ENCODE measurements around the gene EXOC6B. TPM values are rescaled to one million over a fixed set of nuclear protein-coding genes. Genes with fewer than 3 reads are reported as not detected.

The EXOC6B gene
- total and polyA plus RNA-seq, 2 of the 8 experiments (the other 6 are each of a cell fraction or from before 2014, with no cell fraction given): 13.5 to 33.0 TPM

GRCh38 chr2:72512376-72512775 is 313.5 kb downstream of the EXOC6B start:
- H3K4me2 ChIP-seq (ENCODE audit: insufficient read depth in 1 of 2, low read depth in 2 of 2, low read length in 2 of 2): no peak overlapping the region
- no peaks in the 10 kb centered on the region for H4K20me1 ChIP-seq (replicated peaks in 1 of 2; ENCODE audit: control insufficient read depth in 1 of 2, insufficient read depth in 2 of 2, low read length in 2 of 2)
- H3K23me2 ChIP-seq (ENCODE audit: low read depth, low read length): no peaks in the 10 kb centered on the region
- H2BK20ac ChIP-seq (ENCODE audit: low read length): no peak overlapping the region
- H2BK12ac ChIP-seq (ENCODE audit: low read depth, low read length): no peak overlapping the region
- FAIRE-seq (no peak), DNase-seq (ENCODE audit: low read depth in 1 of 2, low spot score in 2 of 2) (no peak)
- no peak overlapping the region for H2BK15ac ChIP-seq (ENCODE audit: low read length)
- H3K4ac ChIP-seq (replicated peaks; ENCODE audit: insufficient read length, low read depth, low read length): no peak overlapping the region
- H3K27me3 ChIP-seq (replicated peaks in 1 of 4; ENCODE audit: control insufficient read depth in 3 of 4, extremely low read depth in 1 of 4, insufficient read depth in 3 of 4, low read length in 3 of 4): no peaks in the 10 kb centered on the region
- ChIA-PET POLR2A (ENCODE audit: partially characterized antibody) (no interaction called here), CTCF (ENCODE audit: partially characterized antibody) (no interaction called here)
- no peaks in the 10 kb centered on the region for H3K79me2 ChIP-seq (ENCODE audit: control insufficient read depth in 1 of 2, insufficient read depth in 2 of 2, low read length in 2 of 2)
- no peak overlapping the region for H3K4me3 ChIP-seq (ENCODE audit: extremely low read depth in 1 of 4, insufficient read depth in 2 of 4, low read depth in 3 of 4, low read length in 4 of 4)
- no peak overlapping the region for H4K5ac ChIP-seq (ENCODE audit: insufficient read length, low read depth, low read length)
- TF ChIP-seq TBP (IDR thresholded peaks at IDR 0.05; ENCODE audit: low read depth, low read length): no peak
- no peak for TF ChIP-seq SUZ12 (IDR thresholded peaks at IDR 0.05; ENCODE audit: low read length)
- no peak for TF ChIP-seq POLR2AphosphoS5 (IDR thresholded peaks at IDR 0.05; ENCODE audit: low read depth, low read length)
- TF ChIP-seq CBX5 (IDR thresholded peaks at IDR 0.05; ENCODE audit: low read depth, low read length): no peak
- TF ChIP-seq NANOG (IDR thresholded peaks at IDR 0.05; ENCODE audit: insufficient read depth, low read depth, low read length, poor library complexity, severe bottlenecking): no peak
- TF ChIP-seq PHF8 (conservative IDR thresholded peaks at IDR 0.05; ENCODE audit: low read depth, low read length): no peak
- no peak for TF ChIP-seq FOSL1 (IDR thresholded peaks at IDR 0.05; ENCODE audit: insufficient read depth, low read depth, low read length)
- TF ChIP-seq KDM5A (IDR thresholded peaks at IDR 0.05; ENCODE audit: low read length): no peak
- no peak for TF ChIP-seq BRCA1 (IDR thresholded peaks at IDR 0.05; ENCODE audit: low read depth, low read length)
- TF ChIP-seq HDAC2 (IDR thresholded peaks at IDR 0.05; ENCODE audit: borderline replicate concordance in 1 of 2, low read depth in 2 of 2, low read length in 2 of 2): no peak
- H3K27ac ChIP-seq (ENCODE audit: low read depth, low read length): no peak overlapping the region
- H3K14ac ChIP-seq (ENCODE audit: insufficient read length): no peak overlapping the region
- no peaks in the 10 kb centered on the region for H3K4me1 ChIP-seq (replicated peaks in 1 of 4; ENCODE audit: control insufficient read depth in 3 of 4, insufficient read depth in 4 of 4, low read length in 3 of 4)
- no peak overlapping the region for H4K8ac ChIP-seq (ENCODE audit: extremely low read depth, insufficient read depth, low read length)
- H3K36me3 ChIP-seq (ENCODE audit: control insufficient read depth in 2 of 4, insufficient read depth in 4 of 4, low read length in 3 of 4): no peaks in the 10 kb centered on the region
- H2BK5ac ChIP-seq (ENCODE audit: low read depth, low read length): no peak overlapping the region
- H3K9me3 ChIP-seq (ENCODE audit: insufficient read depth in 2 of 2, low read depth in 1 of 2, low read length in 1 of 2): no peaks in the 10 kb centered on the region
- H3K79me1 ChIP-seq (ENCODE audit: low read depth, low read length): no peaks in the 10 kb centered on the region
- no peak overlapping the region for H3K9ac ChIP-seq (replicated peaks in 1 of 4; ENCODE audit: extremely low read depth in 1 of 4, low read depth in 3 of 4, low read length in 3 of 4)
- H3K23ac ChIP-seq (ENCODE audit: insufficient read length): no peak overlapping the region
- H3K18ac ChIP-seq (ENCODE audit: extremely low read depth, low read length): no peak overlapping the region
- H2AK5ac ChIP-seq (ENCODE audit: low read depth, low read length): no peak overlapping the region
- WGBS, 2 experiments (ENCODE audit: extremely low coverage in 1 of 2, insufficient coverage in 1 of 2, insufficient read length in 1 of 2, insufficient replicate concordance in 2 of 2, low coverage in 1 of 2, low lambda C conversion rate in 2 of 2, missing lambda C conversion rate in 1 of 2): 53% methylated on average over 1 of the region's 1 CpG; no CpG with 5 or more reads in 1 of the 2 experiments
- no peak overlapping the region for H2BK120ac ChIP-seq (replicated peaks; ENCODE audit: low read depth, low read length)
- H4K91ac ChIP-seq (replicated peaks; ENCODE audit: insufficient read length, low read length): no peak overlapping the region
- no peak overlapping the region for H3K56ac ChIP-seq (replicated peaks; ENCODE audit: insufficient read length, low read depth, low read length)
- H2AFZ ChIP-seq (ENCODE audit: low read length): no peak overlapping the region
